ENCODE measurements around the gene KLC1.
A peak's percentile ranks its signal among the peaks of the same experiment; 100 is the strongest.
"Not testable (repeated sequence)": the region's sequence is repeated elsewhere in the genome, so short reads cannot be mapped to it uniquely, and the experiment has no call there.

KLC1 gene

GRCh38 chr14:103630364-103631108 lies 1.5 kb downstream of the KLC1 start:
- peaks cover 29% of the 10 kb centered on the region for H3K4me1 Mint-ChIP-seq
- ATAC-seq (ENCODE audit: low read depth) (no peak), DNase-seq (ENCODE audit: low spot score in 2 of 2) (no peak)
- H3K4me3 Mint-ChIP-seq, result peak overlapping the region; percentile 93
- no peaks in the 10 kb centered on the region for H3K27me3 Mint-ChIP-seq
- H3K9me3 Mint-ChIP-seq, result no peaks in the 10 kb centered on the region
- peaks cover 5% of the 10 kb centered on the region for H3K36me3 Mint-ChIP-seq
- peak overlapping the region; percentile 84 for H3K27ac Mint-ChIP-seq

GRCh38 chr14:103633391-103633790 lies 4.4 kb downstream of the KLC1 start:
- Mint-ChIP-seq H3K9me3 (no peaks in the 10 kb centered on the region), H3K4me1 (peaks cover 36% of the 10 kb centered on the region), H3K27ac (peak overlapping the region; percentile 41), H3K36me3 (peaks cover 12% of the 10 kb centered on the region), H3K27me3 (no peaks in the 10 kb centered on the region), H3K4me3 (no peak overlapping the region)
- DNase-seq (ENCODE audit: low spot score in 2 of 2) (no peak), ATAC-seq (ENCODE audit: low read depth) (no peak)

DNA sequence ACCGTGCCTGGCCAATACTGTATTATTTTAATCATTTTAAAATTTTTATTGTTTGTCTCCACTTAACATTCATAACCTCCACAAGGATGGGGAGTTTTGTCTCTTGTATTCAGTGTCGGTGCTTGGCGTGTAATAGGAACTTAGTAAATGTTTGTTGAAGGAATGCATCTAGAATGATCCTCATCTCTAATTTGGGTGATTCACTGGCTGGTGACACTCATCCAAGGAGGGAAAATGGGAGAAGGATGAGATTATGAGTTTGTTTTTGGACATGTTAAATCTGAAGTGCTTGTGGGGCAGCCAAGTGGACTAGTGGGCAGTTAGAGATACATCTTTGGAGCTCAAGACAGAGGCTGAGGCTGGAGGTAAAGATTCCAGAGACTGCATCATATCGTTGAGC lies 5.1 kb downstream of the KLC1 start:
- peaks cover 14% of the 10 kb centered on the region for H3K36me3 Mint-ChIP-seq
- H3K4me3 Mint-ChIP-seq, result peak overlapping the region; percentile 3
- peaks cover 40% of the 10 kb centered on the region for H3K4me1 Mint-ChIP-seq
- ATAC-seq (ENCODE audit: low read depth), result no peak
- DNase-seq (ENCODE audit: low spot score in 2 of 2), result no peak
- peak overlapping the region; percentile 43 for H3K27ac Mint-ChIP-seq
- no peaks in the 10 kb centered on the region for H3K9me3 Mint-ChIP-seq
- no peaks in the 10 kb centered on the region for H3K27me3 Mint-ChIP-seq

DNA sequence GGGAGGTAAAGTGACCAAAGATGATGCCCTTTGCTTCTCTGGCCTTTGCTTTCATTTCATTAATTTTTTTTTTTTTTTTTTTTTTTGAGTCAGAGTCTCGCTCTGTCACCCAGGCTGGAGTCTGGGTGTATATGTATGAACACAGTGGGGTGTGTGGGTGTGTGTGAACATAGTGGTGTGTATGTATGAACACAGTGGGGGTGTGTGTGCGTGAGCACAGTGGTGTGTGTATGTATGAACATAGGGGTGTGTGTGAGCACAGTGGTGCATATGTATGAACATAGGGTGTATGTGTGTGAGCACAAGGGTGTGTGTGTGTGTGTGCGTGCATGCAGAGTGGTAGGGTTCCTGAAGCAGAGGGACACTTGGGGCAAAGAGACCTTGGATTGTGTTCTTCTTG lies 9.6 kb downstream of the KLC1 start:
- H3K4me1 Mint-ChIP-seq, result peaks cover 35% of the 10 kb centered on the region
- H3K27ac Mint-ChIP-seq, result peak overlapping the region; percentile 24
- no peak for DNase-seq (ENCODE audit: low spot score in 2 of 2)
- peaks cover 11% of the 10 kb centered on the region for H3K36me3 Mint-ChIP-seq
- H3K27me3 Mint-ChIP-seq, result no peaks in the 10 kb centered on the region
- no peak overlapping the region for H3K4me3 Mint-ChIP-seq
- ATAC-seq (ENCODE audit: low read depth), result no peak
- no peaks in the 10 kb centered on the region for H3K9me3 Mint-ChIP-seq

- DNase-seq (ENCODE audit: low spot score in 2 of 2), result no peak
- Mint-ChIP-seq H3K9me3 (no peaks in the 10 kb centered on the region), H3K36me3 (peaks cover 8% of the 10 kb centered on the region), H3K27ac (peak overlapping the region; percentile 48), H3K27me3 (no peaks in the 10 kb centered on the region), H3K4me3 (no peak overlapping the region), H3K4me1 (peaks cover 30% of the 10 kb centered on the region)
- ATAC-seq (ENCODE audit: low read depth), result no peak
These were observed 12.2 kb downstream of the KLC1 start for GRCh38 chr14:103641161-103641560.

GRCh38 chr14:103646189-103646588 lies 17.2 kb downstream of the KLC1 start:
- no peak overlapping the region for H3K4me3 Mint-ChIP-seq
- H3K27me3 Mint-ChIP-seq, result no peaks in the 10 kb centered on the region
- DNase-seq (ENCODE audit: low spot score in 2 of 2), result no peak
- H3K4me1 Mint-ChIP-seq, result peaks cover 17% of the 10 kb centered on the region
- H3K27ac Mint-ChIP-seq, result no peak overlapping the region
- peaks cover 2% of the 10 kb centered on the region for H3K36me3 Mint-ChIP-seq
- H3K9me3 Mint-ChIP-seq, result no peaks in the 10 kb centered on the region
- no peak for ATAC-seq (ENCODE audit: low read depth)

- Mint-ChIP-seq H3K27me3 (no peaks in the 10 kb centered on the region), H3K36me3 (peaks cover 5% of the 10 kb centered on the region), H3K9me3 (no peaks in the 10 kb centered on the region), H3K27ac (no peak overlapping the region), H3K4me3 (no peak overlapping the region), H3K4me1 (peaks cover 16% of the 10 kb centered on the region)
- no peak for DNase-seq (ENCODE audit: low spot score in 2 of 2)
- ATAC-seq (ENCODE audit: low read depth), result no peak
These were observed 20.0 kb downstream of the KLC1 start for GRCh38 chr14:103649001-103649400.

DNA sequence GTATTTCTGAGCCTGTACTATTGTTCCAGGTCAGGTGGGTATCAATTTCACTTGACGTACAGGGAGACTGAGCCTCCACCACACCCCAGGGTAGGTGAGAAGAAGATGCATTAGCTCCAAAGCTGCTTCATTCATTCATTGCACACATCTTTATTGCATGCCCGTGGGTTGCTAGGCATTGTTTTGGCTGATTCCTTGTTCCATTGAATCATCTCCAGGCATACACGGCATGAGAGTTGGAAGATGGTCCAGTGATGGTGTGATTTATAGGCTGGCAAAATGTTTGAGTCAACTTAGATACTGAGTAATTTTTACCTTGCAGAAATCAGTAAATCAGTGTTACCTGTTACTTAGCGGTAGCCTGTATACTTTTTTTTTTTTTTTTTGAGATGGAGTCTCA lies 21.2 kb downstream of the KLC1 start:
- DNase-seq (ENCODE audit: low spot score in 2 of 2) (no peak), ATAC-seq (ENCODE audit: low read depth) (no peak)
- Mint-ChIP-seq H3K4me1 (peaks cover 16% of the 10 kb centered on the region), H3K36me3 (peaks cover 10% of the 10 kb centered on the region), H3K9me3 (no peaks in the 10 kb centered on the region), H3K27ac (no peak overlapping the region), H3K4me3 (no peak overlapping the region), H3K27me3 (no peaks in the 10 kb centered on the region)

- DNase-seq (ENCODE audit: low spot score in 2 of 2) (no peak), ATAC-seq (ENCODE audit: low read depth) (no peak)
- Mint-ChIP-seq H3K36me3 (peaks cover 15% of the 10 kb centered on the region), H3K4me1 (peaks cover 20% of the 10 kb centered on the region), H3K27me3 (no peaks in the 10 kb centered on the region), H3K9me3 (no peaks in the 10 kb centered on the region), H3K4me3 (no peak overlapping the region), H3K27ac (no peak overlapping the region)
These were observed 22.6 kb downstream of the KLC1 start for GRCh38 chr14:103651585-103651984.

DNA sequence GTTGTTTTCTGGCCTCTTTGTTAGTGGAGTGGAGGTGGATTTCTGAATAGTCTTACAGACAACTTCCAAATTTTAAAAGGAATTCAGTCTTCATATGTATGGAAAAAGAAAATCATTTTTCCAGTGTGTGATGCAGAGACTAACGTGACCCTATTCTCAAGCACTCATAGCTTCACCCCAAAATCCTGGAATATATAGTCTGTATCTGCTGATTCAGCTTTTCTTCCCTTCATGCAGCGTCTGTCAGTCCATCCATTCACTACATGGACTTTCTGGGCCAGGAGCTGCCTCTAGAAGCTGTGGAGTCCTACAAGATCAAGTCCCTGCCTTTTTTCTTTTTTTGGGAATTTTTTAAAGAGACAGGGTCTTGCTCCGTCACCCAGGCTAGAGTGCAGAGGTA lies 23.8 kb downstream of the KLC1 start:
- H3K9me3 Mint-ChIP-seq, result no peaks in the 10 kb centered on the region
- H3K4me3 Mint-ChIP-seq, result no peak overlapping the region
- H3K36me3 Mint-ChIP-seq, result peaks cover 19% of the 10 kb centered on the region
- ATAC-seq (ENCODE audit: low read depth) (no peak), DNase-seq (ENCODE audit: low spot score in 2 of 2) (no peak)
- H3K4me1 Mint-ChIP-seq, result peaks cover 20% of the 10 kb centered on the region
- no peak overlapping the region for H3K27ac Mint-ChIP-seq
- H3K27me3 Mint-ChIP-seq, result no peaks in the 10 kb centered on the region

GRCh38 chr14:103653336-103653735 lies 24.3 kb downstream of the KLC1 start:
- not testable (repeated sequence) for H3K9me3 Mint-ChIP-seq; H3K4me3 Mint-ChIP-seq; H3K27me3 Mint-ChIP-seq; H3K27ac Mint-ChIP-seq; DNase-seq (ENCODE audit: low spot score in 2 of 2); ATAC-seq (ENCODE audit: low read depth)
- Mint-ChIP-seq H3K4me1 (peaks cover 22% of the 10 kb centered on the region), H3K36me3 (peaks cover 22% of the 10 kb centered on the region)

GRCh38 chr14:103653805-103654204 lies 24.8 kb downstream of the KLC1 start:
- H3K4me1 Mint-ChIP-seq, result peaks cover 22% of the 10 kb centered on the region

GRCh38 chr14:103654619-103655018 lies 25.6 kb downstream of the KLC1 start:
- H3K27ac Mint-ChIP-seq, result peak overlapping the region; percentile 64
- no peak for DNase-seq (ENCODE audit: low spot score in 2 of 2)
- H3K9me3 Mint-ChIP-seq, result no peaks in the 10 kb centered on the region
- no peak for ATAC-seq (ENCODE audit: low read depth)
- peaks cover 24% of the 10 kb centered on the region for H3K36me3 Mint-ChIP-seq
- H3K27me3 Mint-ChIP-seq, result no peaks in the 10 kb centered on the region
- H3K4me1 Mint-ChIP-seq, result peaks cover 22% of the 10 kb centered on the region
- H3K4me3 Mint-ChIP-seq, result no peak overlapping the region

More at GRCh38 chr14:103653805-103654204, 24.8 kb downstream of the KLC1 start:
- Mint-ChIP-seq H3K4me3 (no peak overlapping the region), H3K9me3 (no peaks in the 10 kb centered on the region), H3K27ac (peak overlapping the region; percentile 64), H3K27me3 (no peaks in the 10 kb centered on the region), H3K36me3 (peaks cover 22% of the 10 kb centered on the region)
- ATAC-seq (ENCODE audit: low read depth) (no peak), DNase-seq (ENCODE audit: low spot score in 2 of 2) (no peak)

DNA sequence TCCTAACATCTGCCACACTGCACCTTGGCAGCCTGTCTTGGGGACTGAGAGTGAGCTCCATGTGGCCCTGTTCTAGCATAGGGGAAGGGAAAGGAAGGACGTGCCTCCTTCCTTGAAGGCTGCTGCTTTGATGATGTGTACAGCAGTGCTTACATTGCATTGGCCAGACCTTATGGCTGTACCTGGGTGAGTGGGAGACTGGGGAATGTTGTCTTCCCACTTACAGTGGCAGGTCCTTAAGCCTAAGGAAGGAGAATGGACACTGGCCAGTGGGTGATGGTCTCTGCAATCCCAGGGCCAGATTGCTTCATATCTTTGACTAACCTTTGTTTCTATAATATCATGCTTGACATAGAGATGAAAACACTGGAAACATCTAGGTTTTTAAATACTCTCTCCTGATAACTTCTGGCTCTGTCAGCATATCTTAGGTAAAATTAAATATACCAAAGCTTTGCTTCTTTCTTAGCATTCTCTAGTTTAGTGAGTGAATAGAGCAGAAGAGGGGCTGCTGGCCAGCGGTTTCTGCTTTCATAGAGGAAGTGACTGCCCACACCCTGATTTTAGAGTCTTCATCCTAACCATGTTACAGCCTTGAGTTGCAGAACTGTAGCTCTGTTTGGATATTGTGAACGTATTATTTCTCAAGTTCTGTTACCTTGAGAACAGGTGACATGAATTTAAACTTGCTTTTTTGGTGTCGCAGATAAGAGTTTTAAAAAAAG lies 27.2 kb downstream of the KLC1 start:
- H3K36me3 Mint-ChIP-seq, result peaks cover 27% of the 10 kb centered on the region
- no peak overlapping the region for H3K4me3 Mint-ChIP-seq
- no peaks in the 10 kb centered on the region for H3K27me3 Mint-ChIP-seq
- H3K27ac Mint-ChIP-seq, result no peak overlapping the region
- peaks cover 19% of the 10 kb centered on the region for H3K4me1 Mint-ChIP-seq
- no peak for DNase-seq (ENCODE audit: low spot score in 2 of 2)
- ATAC-seq (ENCODE audit: low read depth), result no peak
- H3K9me3 Mint-ChIP-seq, result no peaks in the 10 kb centered on the region

Data from memory B cell (primary cell).